ENCODE results near the gene INTS1. TPM values are rescaled to one million over a fixed set of nuclear protein-coding genes. Genes with fewer than 3 reads are reported as not detected.

Gene INTS1
- polyA plus RNA-seq, 2 of the 4 experiments (the other 2 are of a cell fraction) = 14.6 to 48.1 TPM

DNA sequence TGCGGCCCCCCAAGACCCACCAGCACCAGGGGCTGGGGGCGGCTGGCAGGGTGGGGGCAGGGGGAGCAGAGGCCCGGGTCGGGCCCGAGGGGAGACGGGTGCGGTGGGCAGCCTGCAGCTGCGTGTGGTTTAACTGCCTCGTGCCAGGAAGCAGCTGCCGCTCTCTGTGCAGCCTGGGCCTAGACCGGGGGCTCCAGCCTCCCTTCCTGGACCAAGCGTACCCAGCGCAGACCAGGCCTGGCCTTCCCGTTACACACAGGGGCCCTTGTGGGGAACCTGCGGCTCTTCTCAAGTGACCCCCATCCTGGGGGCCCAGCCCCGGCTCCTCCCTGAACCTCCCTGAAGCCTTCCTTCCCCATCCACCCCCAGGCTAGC lies 6.6 kb upstream of the INTS1 start (continued):
- TF ChIP-seq SREBF2 (IDR thresholded peaks at IDR 0.05) = no peak

DNA sequence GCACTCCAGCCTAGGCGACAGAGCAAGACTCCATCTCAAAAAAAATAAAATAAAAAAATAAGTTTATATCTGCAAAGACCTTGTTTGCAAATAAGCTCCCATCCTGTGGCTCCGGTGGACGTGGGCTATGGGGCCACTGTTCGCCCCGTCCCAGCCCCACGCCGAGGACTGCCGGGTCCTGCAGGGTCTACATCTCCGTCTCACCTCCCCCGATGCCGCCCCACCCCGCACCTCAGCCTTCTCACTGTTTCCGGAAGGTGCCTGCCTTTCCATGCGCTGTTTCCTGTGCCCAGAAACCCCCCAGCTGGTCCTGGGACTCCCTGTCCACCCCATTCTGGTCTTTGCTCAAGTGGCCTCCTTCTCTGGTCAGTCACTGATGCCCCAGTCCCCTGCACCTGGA lies 5.0 kb upstream of the INTS1 start:
- H3K27ac ChIP-seq = peak overlapping the region; percentile 95 to 98
- POLR2A ChIA-PET = no interaction called here
- H3K4me1 ChIP-seq = peaks cover 62% of the 10 kb centered on the region
- TF ChIP-seq JUNB (IDR thresholded peaks at IDR 0.05) (no peak), SMC3 (IDR thresholded peaks at IDR 0.05) (no peak), EP300 (IDR thresholded peaks at IDR 0.05) (no peak), TFCP2L1 (CRISPR knock-in tag; IDR thresholded peaks at IDR 0.05) (no peak), CBX8 (IDR thresholded peaks at IDR 0.05) (no peak), EHMT2 (IDR thresholded peaks at IDR 0.05; ENCODE audit: low read depth) (no peak), CHD4 (IDR thresholded peaks at IDR 0.05; ENCODE audit: borderline replicate concordance) (no peak)
- TF ChIP-seq, protein P1, sequence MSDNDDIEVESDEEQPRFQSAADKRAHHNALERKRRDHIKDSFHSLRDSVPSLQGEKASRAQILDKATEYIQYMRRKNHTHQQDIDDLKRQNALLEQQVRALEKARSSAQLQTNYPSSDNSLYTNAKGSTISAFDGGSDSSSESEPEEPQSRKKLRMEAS (IDR thresholded peaks at IDR 0.05) = no peak
- CTCF ChIA-PET = interaction anchor here (0.7 to 8.2 kb wide), 4 partner anchors 8 to 46 kb away, joined by 3 to 103 read pairs (median 34); partner anchors contain the start of gene TMEM184A
- no peak for DNase-seq (ENCODE audit: low read depth in 1 of 2, low spot score in 1 of 2)
- no peak for ATAC-seq
- no peak overlapping the region for H3K4me2 ChIP-seq
- no peak overlapping the region for H3K4me3 ChIP-seq
- no peaks in the 10 kb centered on the region for H3K9me3 ChIP-seq
- no peak for FAIRE-seq
- 96% methylated on average over 14 of the region's 14 CpGs for WGBS (ENCODE audit: missing lambda C conversion rate)

DNA sequence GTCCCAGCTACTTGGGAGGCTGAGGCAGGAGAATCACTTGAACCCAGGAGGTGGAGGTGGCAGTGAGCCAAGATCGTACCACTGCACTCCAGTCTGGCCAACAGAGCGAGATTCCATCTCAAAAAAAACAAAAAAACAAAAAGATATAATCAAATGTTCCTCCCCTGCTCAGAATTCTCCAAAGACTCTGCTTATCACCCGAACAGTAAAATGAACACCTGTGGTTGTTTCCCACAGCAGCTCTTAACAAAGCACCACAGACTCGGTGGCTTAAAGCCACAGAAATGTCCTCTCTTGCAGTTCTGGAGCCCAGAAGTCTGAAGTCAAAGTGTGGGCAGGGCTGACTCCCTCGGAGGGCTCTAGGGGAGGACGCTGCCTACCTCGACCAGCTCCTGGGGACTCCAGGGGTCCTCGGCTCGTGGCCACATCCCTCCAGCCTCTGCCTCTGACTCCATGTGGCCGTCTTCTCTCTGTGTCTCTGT lies 4.1 kb upstream of the INTS1 start:
- ChIA-PET POLR2A (interaction anchor here (1.3 kb wide), 2 partner anchors 28 to 35 kb away, joined by 3 read pairs; no protein-coding TSS in a partner anchor), CTCF (interaction anchor here (1.5 to 8.2 kb wide), 4 partner anchors 9 to 47 kb away, joined by 5 to 103 read pairs (median 54); partner anchors contain the start of gene TMEM184A)
- H3K4me3 ChIP-seq = no peak overlapping the region
- peaks cover 54% of the 10 kb centered on the region for H3K4me1 ChIP-seq
- FAIRE-seq = no peak
- WGBS (ENCODE audit: missing lambda C conversion rate) = 91% methylated on average over 10 of the region's 10 CpGs
- ATAC-seq = no peak
- no peak overlapping the region for H3K4me2 ChIP-seq
- H3K9me3 ChIP-seq = no peaks in the 10 kb centered on the region
- peak overlapping the region; percentile 87 to 98 for H3K27ac ChIP-seq
- no peak for DNase-seq (ENCODE audit: low read depth in 1 of 2, low spot score in 1 of 2)
- TF ChIP-seq BHLHE40 (IDR thresholded peaks at IDR 0.05; ENCODE audit: low read depth, low read length) = no peak
- no peak for TF ChIP-seq POLR2AphosphoS2 (conservative IDR thresholded peaks at IDR 0.05; ENCODE audit: low read length)
- no peak for TF ChIP-seq HEYL (CRISPR knock-in tag; IDR thresholded peaks at IDR 0.05)
- no peak for TF ChIP-seq HOXB5 (CRISPR knock-in tag; IDR thresholded peaks at IDR 0.05)
- TF ChIP-seq NR3C1 (IDR thresholded peaks at IDR 0.05) = no peak
- TF ChIP-seq RNF2 (IDR thresholded peaks at IDR 0.05; ENCODE audit: borderline replicate concordance, low read depth) = no peak
- TF ChIP-seq CHD4 (IDR thresholded peaks at IDR 0.05; ENCODE audit: borderline replicate concordance) = no peak
- no peak for TF ChIP-seq CBX8 (IDR thresholded peaks at IDR 0.05)
- no peak for TF ChIP-seq HDAC2 (IDR thresholded peaks at IDR 0.05)
- no peak for TF ChIP-seq HOXA7 (CRISPR knock-in tag; IDR thresholded peaks at IDR 0.05)
- TF ChIP-seq RARB (CRISPR knock-in tag; IDR thresholded peaks at IDR 0.05) = no peak
- TF ChIP-seq CBX2 (IDR thresholded peaks at IDR 0.05; ENCODE audit: borderline replicate concordance, low read depth) = no peak
- TF ChIP-seq, protein P2, sequence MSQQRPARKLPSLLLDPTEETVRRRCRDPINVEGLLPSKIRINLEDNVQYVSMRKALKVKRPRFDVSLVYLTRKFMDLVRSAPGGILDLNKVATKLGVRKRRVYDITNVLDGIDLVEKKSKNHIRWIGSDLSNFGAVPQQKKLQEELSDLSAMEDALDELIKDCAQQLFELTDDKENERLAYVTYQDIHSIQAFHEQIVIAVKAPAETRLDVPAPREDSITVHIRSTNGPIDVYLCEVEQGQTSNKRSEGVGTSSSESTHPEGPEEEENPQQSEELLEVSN (IDR thresholded peaks at IDR 0.05; ENCODE audit: borderline replicate concordance, low read depth) = no peak
- TF ChIP-seq, protein P3, sequence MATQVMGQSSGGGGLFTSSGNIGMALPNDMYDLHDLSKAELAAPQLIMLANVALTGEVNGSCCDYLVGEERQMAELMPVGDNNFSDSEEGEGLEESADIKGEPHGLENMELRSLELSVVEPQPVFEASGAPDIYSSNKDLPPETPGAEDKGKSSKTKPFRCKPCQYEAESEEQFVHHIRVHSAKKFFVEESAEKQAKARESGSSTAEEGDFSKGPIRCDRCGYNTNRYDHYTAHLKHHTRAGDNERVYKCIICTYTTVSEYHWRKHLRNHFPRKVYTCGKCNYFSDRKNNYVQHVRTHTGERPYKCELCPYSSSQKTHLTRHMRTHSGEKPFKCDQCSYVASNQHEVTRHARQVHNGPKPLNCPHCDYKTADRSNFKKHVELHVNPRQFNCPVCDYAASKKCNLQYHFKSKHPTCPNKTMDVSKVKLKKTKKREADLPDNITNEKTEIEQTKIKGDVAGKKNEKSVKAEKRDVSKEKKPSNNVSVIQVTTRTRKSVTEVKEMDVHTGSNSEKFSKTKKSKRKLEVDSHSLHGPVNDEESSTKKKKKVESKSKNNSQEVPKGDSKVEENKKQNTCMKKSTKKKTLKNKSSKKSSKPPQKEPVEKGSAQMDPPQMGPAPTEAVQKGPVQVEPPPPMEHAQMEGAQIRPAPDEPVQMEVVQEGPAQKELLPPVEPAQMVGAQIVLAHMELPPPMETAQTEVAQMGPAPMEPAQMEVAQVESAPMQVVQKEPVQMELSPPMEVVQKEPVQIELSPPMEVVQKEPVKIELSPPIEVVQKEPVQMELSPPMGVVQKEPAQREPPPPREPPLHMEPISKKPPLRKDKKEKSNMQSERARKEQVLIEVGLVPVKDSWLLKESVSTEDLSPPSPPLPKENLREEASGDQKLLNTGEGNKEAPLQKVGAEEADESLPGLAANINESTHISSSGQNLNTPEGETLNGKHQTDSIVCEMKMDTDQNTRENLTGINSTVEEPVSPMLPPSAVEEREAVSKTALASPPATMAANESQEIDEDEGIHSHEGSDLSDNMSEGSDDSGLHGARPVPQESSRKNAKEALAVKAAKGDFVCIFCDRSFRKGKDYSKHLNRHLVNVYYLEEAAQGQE (IDR thresholded peaks at IDR 0.05) = no peak
- no peak for TF ChIP-seq JUN (IDR thresholded peaks at IDR 0.05)

Data from A549 (cell line).